SK-N-SH (cell line): Measurements from ENCODE around the gene SSTR1. TPM values are rescaled to one million over a fixed set of nuclear protein-coding genes. Genes with fewer than 3 reads are reported as not detected.

Experiments
- CTCF ChIA-PET: fragments of 300-600, 350-600 bp; formaldehyde crosslinking; extraction: SDS; loops from one replicate; lab custom pipeline; 2021; lab: Yijun Ruan, JAX
- POLR2A ChIA-PET: fragments of 350-600 bp; sonication (Branson Sonifier 250); formaldehyde crosslinking; extraction: SDS; loops from one replicate; lab custom pipeline; 2020; ENCODE audit warnings: antibody characterized with exemption, inconsistent platforms; lab: Yijun Ruan, JAX
- DNase-seq: peaks from one replicate; pipeline ENCODE4 v3.0.0; 2012
- H2AFZ ChIP-seq: fragments of 200-600 bp; sonication (generic); 2 replicates; pipeline ENCODE4 v1.8.1; 2016; ENCODE audit warnings: antibody characterized with exemption, mild to moderate bottlenecking, low read depth
- H3F3A ChIP-seq: fragments of 200-600 bp; sonication (generic); replicated peaks from 2 replicates; pipeline ENCODE3; 2016; ENCODE audit warnings: antibody characterized with exemption, mild to moderate bottlenecking; ENCODE audit not compliant: insufficient read depth
- H3K27ac ChIP-seq, 2 experiments: fragments of 200-500 bp in 1 of 2; fragments of 200-600 bp in 1 of 2; sonication (Bioruptor generic) in 1 of 2; sonication (generic), shearing (Covaris generic) in 1 of 2; 2 replicates each; pipeline versions ENCODE4 v1.5.1 to v1.6.1; 2014 to 2016; ENCODE audit warnings: low read depth in 2 of 2, inconsistent platforms in 1 of 2, low read length in 1 of 2, mild to moderate bottlenecking in 1 of 2, mixed read lengths in 1 of 2
- H3K27me3 ChIP-seq: fragments of 200-600 bp; sonication (generic), shearing (Covaris generic); 2 replicates; pipeline ENCODE4 v1.6.1; 2016; ENCODE audit warnings: mixed run types; ENCODE audit not compliant: insufficient read depth
- H3K36me3 ChIP-seq, 2 experiments: fragments of 200-500 bp in 1 of 2; fragments of 200-600 bp in 1 of 2; sonication (Bioruptor generic) in 1 of 2; sonication (generic) in 1 of 2; replicated peaks in 1 of 2; 2 replicates each; pipeline versions ENCODE3 to v1.5.1; 2014 to 2016; ENCODE audit warnings: low read length in 1 of 2, mild to moderate bottlenecking in 1 of 2; ENCODE audit not compliant: insufficient read depth in 2 of 2, control insufficient read depth in 1 of 2
- H3K4me1 ChIP-seq, 2 experiments: fragments of 200-500 bp in 1 of 2; fragments of 200-600 bp in 1 of 2; sonication (Bioruptor generic) in 1 of 2; sonication (generic), shearing (Covaris generic) in 1 of 2; 2 replicates each; pipeline versions ENCODE4 v1.5.1 to v1.6.1; 2014 to 2016; ENCODE audit warnings: low read depth in 1 of 2, low read length in 1 of 2, mixed run types in 1 of 2; ENCODE audit not compliant: insufficient read depth in 2 of 2, control insufficient read depth in 1 of 2
- H3K4me2 ChIP-seq: fragments of 200-600 bp; sonication (generic), shearing (Covaris generic); 2 replicates; pipeline ENCODE4 v1.6.1; 2017; ENCODE audit warnings: mixed run types
- H3K4me3 ChIP-seq, 2 experiments: fragments of 200-500 bp in 1 of 2; fragments of 200-600 bp in 1 of 2; sonication (Bioruptor generic) in 1 of 2; sonication (generic), shearing (Covaris generic) in 1 of 2; 2 replicates each; pipeline versions ENCODE4 v1.5.1 to v1.8.1; 2014 to 2016; ENCODE audit warnings: low read depth in 2 of 2, inconsistent platforms in 1 of 2, low read length in 1 of 2, mild to moderate bottlenecking in 1 of 2, mixed read lengths in 1 of 2, moderate library complexity in 1 of 2
- H3K79me2 ChIP-seq: fragments of 200-600 bp; sonication (generic); 2 replicates; pipeline ENCODE4 v1.8.1; 2017; ENCODE audit warnings: mild to moderate bottlenecking; ENCODE audit not compliant: insufficient read depth
- H3K9ac ChIP-seq: fragments of 200-600 bp; sonication (generic); 2 replicates; pipeline ENCODE4 v1.6.1; 2017; ENCODE audit warnings: mixed run types
- H3K9me2 ChIP-seq: fragments of 200-600 bp; sonication (generic); 2 replicates; pipeline ENCODE4 v1.6.1; 2017; ENCODE audit warnings: mixed run types
- H3K9me3 ChIP-seq: fragments of 200-600 bp; sonication (generic); 2 replicates; pipeline ENCODE4 v1.6.1; 2017; ENCODE audit warnings: mixed run types, mild to moderate bottlenecking, moderate library complexity
- H4K20me1 ChIP-seq: fragments of 200-600 bp; sonication (generic); 2 replicates; pipeline ENCODE4 v1.6.1; 2017; ENCODE audit warnings: mild to moderate bottlenecking, mixed run types; ENCODE audit not compliant: insufficient read depth
- CHD2 ChIP-seq: fragments of 150-350 bp; IDR thresholded peaks from 2 replicates; pipeline ENCODE4 v1.6.1; 2018; ENCODE audit warnings: low read length; ENCODE audit not compliant: partially characterized antibody
- ELF1 ChIP-seq: IDR thresholded peaks from 2 replicates; pipeline ENCODE4 v1.4.0; 2012
- FOXM1 ChIP-seq: IDR thresholded peaks from 2 replicates; pipeline ENCODE4 v1.4.0; 2012; ENCODE audit warnings: low read depth, mild to moderate bottlenecking
- GABPA ChIP-seq: IDR thresholded peaks from 2 replicates; pipeline ENCODE4 v1.4.0; 2012; ENCODE audit warnings: low read depth, mild to moderate bottlenecking
- GATA2 ChIP-seq: sonication (generic); formaldehyde crosslinking; IDR thresholded peaks from 2 replicates; pipeline ENCODE4 v1.5.0; 2020; ENCODE audit warnings: mild to moderate bottlenecking, missing genetic modification reagents
- MEF2A ChIP-seq: IDR thresholded peaks from 2 replicates; pipeline ENCODE4 v1.4.0; 2012; ENCODE audit warnings: low read depth, borderline replicate concordance
- MXI1 ChIP-seq: IDR thresholded peaks from 2 replicates; pipeline ENCODE4 v1.6.1; 2012; ENCODE audit warnings: mild to moderate bottlenecking, low read depth, low read length, improper control_type of control experiment
- NFIC ChIP-seq: IDR thresholded peaks from 2 replicates; pipeline ENCODE4 v1.4.0; 2012; ENCODE audit warnings: borderline replicate concordance
- NRF1 ChIP-seq: IDR thresholded peaks from 2 replicates; pipeline ENCODE4 v1.6.1; 2012; ENCODE audit warnings: low read depth, mild to moderate bottlenecking, low read length
- POLR2AphosphoS5 ChIP-seq: IDR thresholded peaks from 2 replicates; pipeline ENCODE4 v1.6.1; 2012; ENCODE audit warnings: low read depth, low read length
- RCOR1 ChIP-seq: fragments of 150-350 bp; IDR thresholded peaks from 2 replicates; pipeline ENCODE4 v1.6.1; 2017; ENCODE audit warnings: antibody characterized with exemption, low read length
- RFX5 ChIP-seq: IDR thresholded peaks from 2 replicates; pipeline ENCODE4 v1.6.1; 2012; ENCODE audit warnings: mild to moderate bottlenecking, improper control_type of control experiment, low read length
- RXRA ChIP-seq: IDR thresholded peaks from 2 replicates; pipeline ENCODE4 v1.4.0; 2012; ENCODE audit warnings: low read depth, mild to moderate bottlenecking, borderline replicate concordance
- SIN3A ChIP-seq: IDR thresholded peaks from 2 replicates; pipeline ENCODE4 v1.6.1; 2012; ENCODE audit warnings: low read depth, mild to moderate bottlenecking, low read length, moderate library complexity, borderline replicate concordance
- TAF1 ChIP-seq: IDR thresholded peaks from 2 replicates; pipeline ENCODE4 v1.6.1; 2012; ENCODE audit warnings: low read depth, mild to moderate bottlenecking, low read length, moderate library complexity, borderline replicate concordance
- TCF12 ChIP-seq: IDR thresholded peaks from 2 replicates; pipeline ENCODE4 v1.4.0; 2012
- TEAD4 ChIP-seq: IDR thresholded peaks from 2 replicates; pipeline ENCODE4 v1.4.0; 2012; ENCODE audit warnings: mild to moderate bottlenecking, borderline replicate concordance; ENCODE audit not compliant: insufficient read depth
- WGBS: methylation state at CpG from one replicate; pipeline ENCODE4 v1.1.6; 2017; ENCODE audit warnings: low lambda C conversion rate; 5-methylcytosine and 5-hydroxymethylcytosine counted together
- polyA plus RNA-seq, 3 experiments: library from polyadenylated mRNA; depleted of rRNA; stranded (reverse); fragments of >200 nt; gene quantifications; 2 replicates each; pipeline ENCODE4 v1.2.3, GENCODE V29; 2012
- TF ChIP-seq, protein P1 (sequence below): fragments of 200-600 bp; sonication (generic); IDR thresholded peaks from 2 replicates; pipeline ENCODE4 v1.6.1; 2017; ENCODE audit warnings: antibody characterized with exemption, mild to moderate bottlenecking, moderate library complexity
- TF ChIP-seq, protein P2 (sequence below): IDR thresholded peaks from 2 replicates; pipeline ENCODE4 v1.4.0; 2012; ENCODE audit warnings: low read depth
- TF ChIP-seq, protein P3 (sequence below): fragments of 150-350 bp; IDR thresholded peaks from 2 replicates; pipeline ENCODE4 v1.6.1; 2016; ENCODE audit warnings: mild to moderate bottlenecking, low read depth, low read length
- TF ChIP-seq, protein P4 (sequence below): IDR thresholded peaks from 2 replicates; pipeline ENCODE4; 2012

Gene SSTR1
- polyA plus RNA-seq, 1 of the 3 experiments (the other 2 are of a cell fraction), result 0.08 TPM

DNA sequence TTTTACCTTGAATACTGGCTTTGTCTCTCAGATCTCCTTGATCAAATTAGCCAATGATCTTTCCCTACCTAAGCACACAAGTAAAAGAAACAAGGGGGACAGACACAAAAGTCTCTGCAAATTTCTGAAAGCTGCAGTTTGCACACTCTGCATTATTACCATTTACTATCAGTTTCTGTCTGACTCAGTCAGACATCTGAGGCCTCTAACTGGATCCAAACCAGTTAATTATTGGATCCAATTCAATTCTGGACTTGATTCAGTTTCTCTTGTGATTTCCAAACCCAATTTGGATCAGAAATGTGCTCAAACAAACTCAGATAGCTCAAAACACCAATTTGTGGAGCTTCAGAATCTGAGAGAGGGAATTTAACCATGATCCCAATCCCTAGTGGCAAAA, 16.6 kb downstream of the SSTR1 start:
- no peak overlapping the region for H3K9ac ChIP-seq
- no peaks in the 10 kb centered on the region for H3K27me3 ChIP-seq
- no peaks in the 10 kb centered on the region for H3F3A ChIP-seq
- POLR2A ChIA-PET, result no interaction called here
- H3K9me2 ChIP-seq, result no peaks in the 10 kb centered on the region
- no peak overlapping the region for H3K4me2 ChIP-seq
- H4K20me1 ChIP-seq, result no peaks in the 10 kb centered on the region
- H3K4me3 ChIP-seq, result no peak overlapping the region
- H3K9me3 ChIP-seq, result no peaks in the 10 kb centered on the region
- no peaks in the 10 kb centered on the region for H3K36me3 ChIP-seq
- no peak for DNase-seq
- CTCF ChIA-PET, result no interaction called here
- H3K79me2 ChIP-seq, result no peaks in the 10 kb centered on the region
- no peaks in the 10 kb centered on the region for H3K4me1 ChIP-seq
- H2AFZ ChIP-seq, result no peak overlapping the region
- TF ChIP-seq RFX5 (no peak), TAF1 (no peak), POLR2AphosphoS5 (no peak), MXI1 (no peak), MEF2A (no peak), CHD2 (no peak)
- no peak overlapping the region for H3K27ac ChIP-seq

DNA sequence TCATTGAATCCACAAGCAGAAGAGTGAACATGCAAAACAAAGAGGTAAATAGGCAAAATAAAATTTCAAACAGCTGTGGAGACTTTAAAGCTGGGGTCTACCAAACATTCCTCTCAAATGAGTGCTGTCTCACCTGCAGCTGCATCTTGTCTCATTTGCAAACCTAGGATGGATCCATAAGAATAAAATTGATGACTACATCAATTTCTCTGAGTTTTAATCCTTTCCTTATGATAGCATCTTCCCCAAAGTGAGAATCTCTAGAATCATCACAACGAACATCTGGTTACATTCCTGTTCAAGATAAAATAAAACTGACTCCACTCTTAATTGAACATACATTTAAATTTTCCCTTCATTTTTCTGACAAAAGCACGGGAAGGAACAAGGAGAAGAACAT, 18.2 kb downstream of the SSTR1 start:
- WGBS, result 0% methylated on average over 2 of the region's 2 CpGs
- no peak overlapping the region for H2AFZ ChIP-seq
- H3F3A ChIP-seq, result no peaks in the 10 kb centered on the region
- H3K27ac ChIP-seq, result no peak overlapping the region
- no peaks in the 10 kb centered on the region for H3K4me1 ChIP-seq
- CTCF ChIA-PET, result no interaction called here
- H3K9ac ChIP-seq, result no peak overlapping the region
- no peaks in the 10 kb centered on the region for H3K9me2 ChIP-seq
- no peak for DNase-seq
- no peaks in the 10 kb centered on the region for H3K27me3 ChIP-seq
- H4K20me1 ChIP-seq, result no peaks in the 10 kb centered on the region
- H3K9me3 ChIP-seq, result no peaks in the 10 kb centered on the region
- TF ChIP-seq RCOR1 (no peak), TEAD4 (no peak), GABPA (no peak), TCF12 (no peak), NRF1 (no peak), ELF1 (no peak)
- TF ChIP-seq, protein P1, sequence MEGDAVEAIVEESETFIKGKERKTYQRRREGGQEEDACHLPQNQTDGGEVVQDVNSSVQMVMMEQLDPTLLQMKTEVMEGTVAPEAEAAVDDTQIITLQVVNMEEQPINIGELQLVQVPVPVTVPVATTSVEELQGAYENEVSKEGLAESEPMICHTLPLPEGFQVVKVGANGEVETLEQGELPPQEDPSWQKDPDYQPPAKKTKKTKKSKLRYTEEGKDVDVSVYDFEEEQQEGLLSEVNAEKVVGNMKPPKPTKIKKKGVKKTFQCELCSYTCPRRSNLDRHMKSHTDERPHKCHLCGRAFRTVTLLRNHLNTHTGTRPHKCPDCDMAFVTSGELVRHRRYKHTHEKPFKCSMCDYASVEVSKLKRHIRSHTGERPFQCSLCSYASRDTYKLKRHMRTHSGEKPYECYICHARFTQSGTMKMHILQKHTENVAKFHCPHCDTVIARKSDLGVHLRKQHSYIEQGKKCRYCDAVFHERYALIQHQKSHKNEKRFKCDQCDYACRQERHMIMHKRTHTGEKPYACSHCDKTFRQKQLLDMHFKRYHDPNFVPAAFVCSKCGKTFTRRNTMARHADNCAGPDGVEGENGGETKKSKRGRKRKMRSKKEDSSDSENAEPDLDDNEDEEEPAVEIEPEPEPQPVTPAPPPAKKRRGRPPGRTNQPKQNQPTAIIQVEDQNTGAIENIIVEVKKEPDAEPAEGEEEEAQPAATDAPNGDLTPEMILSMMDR, result no peak
- TF ChIP-seq, protein P2, sequence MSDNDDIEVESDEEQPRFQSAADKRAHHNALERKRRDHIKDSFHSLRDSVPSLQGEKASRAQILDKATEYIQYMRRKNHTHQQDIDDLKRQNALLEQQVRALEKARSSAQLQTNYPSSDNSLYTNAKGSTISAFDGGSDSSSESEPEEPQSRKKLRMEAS, result no peak
- H3K36me3 ChIP-seq, result no peaks in the 10 kb centered on the region
- H3K79me2 ChIP-seq, result no peaks in the 10 kb centered on the region
- POLR2A ChIA-PET, result no interaction called here
- no peak overlapping the region for H3K4me3 ChIP-seq
- H3K4me2 ChIP-seq, result no peak overlapping the region

DNA sequence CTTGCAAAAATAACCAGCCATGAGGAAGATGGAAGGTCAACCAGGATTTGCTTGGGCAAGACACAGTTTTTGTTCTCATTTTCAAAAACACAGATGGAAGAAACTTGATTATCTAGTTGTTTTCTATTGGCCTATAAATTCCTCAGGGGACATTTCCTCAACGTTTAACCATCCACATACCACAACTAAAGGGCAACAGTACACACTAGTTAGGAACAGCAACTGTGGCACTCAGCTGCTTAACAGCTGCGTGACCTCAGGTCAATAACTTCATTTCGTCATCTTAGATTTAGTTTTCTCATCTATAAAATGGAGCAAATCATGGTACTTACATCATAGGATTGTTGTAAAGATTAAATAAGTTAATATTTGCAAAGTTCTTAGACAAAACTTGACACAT, 18.7 kb downstream of the SSTR1 start:
- Histone ChIP-seq H3K9me2 (no peaks in the 10 kb centered on the region), H3K4me1 (no peaks in the 10 kb centered on the region), H3K9me3 (no peaks in the 10 kb centered on the region), H3K27ac (no peak overlapping the region), H3K4me2 (no peak overlapping the region), H3K36me3 (no peaks in the 10 kb centered on the region), H3F3A (no peaks in the 10 kb centered on the region), H3K79me2 (no peaks in the 10 kb centered on the region), H2AFZ (no peak overlapping the region), H3K4me3 (no peak overlapping the region), H4K20me1 (no peaks in the 10 kb centered on the region), H3K27me3 (no peaks in the 10 kb centered on the region), H3K9ac (no peak overlapping the region)
- 2% methylated on average over 3 of the region's 3 CpGs for WGBS
- no peak for DNase-seq
- ChIA-PET POLR2A (no interaction called here), CTCF (no interaction called here)
- TF ChIP-seq NRF1 (no peak), TEAD4 (no peak), NFIC (no peak), CHD2 (no peak), FOXM1 (no peak), SIN3A (no peak), GATA2 (CRISPR knock-in tag) (no peak), RXRA (no peak), MXI1 (no peak)
- TF ChIP-seq, protein P3, sequence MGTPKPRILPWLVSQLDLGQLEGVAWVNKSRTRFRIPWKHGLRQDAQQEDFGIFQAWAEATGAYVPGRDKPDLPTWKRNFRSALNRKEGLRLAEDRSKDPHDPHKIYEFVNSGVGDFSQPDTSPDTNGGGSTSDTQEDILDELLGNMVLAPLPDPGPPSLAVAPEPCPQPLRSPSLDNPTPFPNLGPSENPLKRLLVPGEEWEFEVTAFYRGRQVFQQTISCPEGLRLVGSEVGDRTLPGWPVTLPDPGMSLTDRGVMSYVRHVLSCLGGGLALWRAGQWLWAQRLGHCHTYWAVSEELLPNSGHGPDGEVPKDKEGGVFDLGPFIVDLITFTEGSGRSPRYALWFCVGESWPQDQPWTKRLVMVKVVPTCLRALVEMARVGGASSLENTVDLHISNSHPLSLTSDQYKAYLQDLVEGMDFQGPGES, result no peak
- TF ChIP-seq, protein P4, sequence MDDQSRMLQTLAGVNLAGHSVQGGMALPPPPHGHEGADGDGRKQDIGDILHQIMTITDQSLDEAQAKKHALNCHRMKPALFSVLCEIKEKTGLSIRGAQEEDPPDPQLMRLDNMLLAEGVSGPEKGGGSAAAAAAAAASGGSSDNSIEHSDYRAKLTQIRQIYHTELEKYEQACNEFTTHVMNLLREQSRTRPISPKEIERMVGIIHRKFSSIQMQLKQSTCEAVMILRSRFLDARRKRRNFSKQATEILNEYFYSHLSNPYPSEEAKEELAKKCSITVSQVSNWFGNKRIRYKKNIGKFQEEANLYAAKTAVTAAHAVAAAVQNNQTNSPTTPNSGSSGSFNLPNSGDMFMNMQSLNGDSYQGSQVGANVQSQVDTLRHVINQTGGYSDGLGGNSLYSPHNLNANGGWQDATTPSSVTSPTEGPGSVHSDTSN, result no peak
